NCI-H128 (cell line): ENCODE data around the gene GALK1.

ENCODE experiments used
- DNase-seq: peaks from one replicate; lab custom pipeline; 2025; ENCODE audit not compliant: unreplicated experiment; lab: John Stamatoyannopoulos, UW

GALK1 gene

DNA sequence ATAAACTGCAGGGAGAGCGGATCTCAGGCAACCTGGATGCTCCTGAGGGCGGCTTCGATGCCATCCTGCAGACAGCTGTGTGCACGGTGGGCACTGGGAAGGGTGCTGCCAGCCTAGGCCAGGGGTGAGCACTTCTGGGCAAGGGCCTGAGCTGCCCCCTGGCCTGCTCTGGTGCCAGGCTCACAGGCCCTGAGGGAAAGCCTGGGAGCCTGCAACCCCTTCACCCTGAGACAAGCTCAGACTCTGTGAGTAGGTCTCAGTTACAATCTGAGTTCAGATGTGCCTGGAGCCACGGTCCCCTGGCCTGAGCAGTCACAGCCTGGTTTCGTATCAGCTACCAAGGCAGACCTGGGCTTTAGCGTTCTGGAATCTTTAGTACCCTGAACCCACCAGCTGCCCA lies 35.6 kb downstream of the GALK1 start:
- DNase-seq = no peak

DNA sequence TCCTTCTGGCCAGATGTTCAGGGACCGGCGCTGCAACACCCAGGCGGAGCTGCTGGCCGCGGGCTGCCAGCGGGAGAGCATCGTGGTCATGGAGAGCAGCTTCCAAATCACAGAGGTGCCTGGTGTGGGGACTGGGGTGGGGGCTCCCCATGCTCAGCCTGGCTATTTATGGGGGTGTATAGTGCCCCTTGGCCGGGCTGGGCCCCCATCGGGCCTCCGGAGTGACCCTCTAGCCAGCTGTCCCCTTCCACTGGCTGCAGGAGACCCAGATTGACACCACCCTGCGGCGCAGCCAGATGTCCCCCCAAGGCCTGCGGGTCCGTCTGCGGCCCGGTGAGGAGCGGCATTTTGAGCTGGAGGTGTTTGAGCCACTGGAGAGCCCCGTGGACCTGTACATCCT lies 37.6 kb downstream of the GALK1 start:
- DNase-seq = no peak

DNA sequence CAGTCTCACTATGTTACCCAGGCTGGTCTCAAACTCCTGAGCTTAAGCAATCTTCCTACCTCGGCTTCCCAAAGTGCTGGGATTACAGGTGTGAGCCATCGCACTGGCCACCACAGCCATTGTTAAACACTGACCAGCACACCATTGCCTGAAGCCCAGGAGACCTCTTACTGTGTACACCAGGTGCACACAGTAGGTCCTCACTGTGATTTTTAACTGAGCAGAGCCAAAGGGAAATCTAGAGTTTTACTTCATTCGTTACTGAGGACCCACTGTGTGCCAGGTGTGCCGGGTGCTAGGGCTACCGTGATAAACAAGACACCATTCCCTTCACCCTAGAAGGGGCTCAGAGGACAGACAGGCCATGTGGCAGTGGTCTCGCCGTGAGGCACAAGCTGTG lies 39.5 kb downstream of the GALK1 start:
- DNase-seq = no peak

DNA sequence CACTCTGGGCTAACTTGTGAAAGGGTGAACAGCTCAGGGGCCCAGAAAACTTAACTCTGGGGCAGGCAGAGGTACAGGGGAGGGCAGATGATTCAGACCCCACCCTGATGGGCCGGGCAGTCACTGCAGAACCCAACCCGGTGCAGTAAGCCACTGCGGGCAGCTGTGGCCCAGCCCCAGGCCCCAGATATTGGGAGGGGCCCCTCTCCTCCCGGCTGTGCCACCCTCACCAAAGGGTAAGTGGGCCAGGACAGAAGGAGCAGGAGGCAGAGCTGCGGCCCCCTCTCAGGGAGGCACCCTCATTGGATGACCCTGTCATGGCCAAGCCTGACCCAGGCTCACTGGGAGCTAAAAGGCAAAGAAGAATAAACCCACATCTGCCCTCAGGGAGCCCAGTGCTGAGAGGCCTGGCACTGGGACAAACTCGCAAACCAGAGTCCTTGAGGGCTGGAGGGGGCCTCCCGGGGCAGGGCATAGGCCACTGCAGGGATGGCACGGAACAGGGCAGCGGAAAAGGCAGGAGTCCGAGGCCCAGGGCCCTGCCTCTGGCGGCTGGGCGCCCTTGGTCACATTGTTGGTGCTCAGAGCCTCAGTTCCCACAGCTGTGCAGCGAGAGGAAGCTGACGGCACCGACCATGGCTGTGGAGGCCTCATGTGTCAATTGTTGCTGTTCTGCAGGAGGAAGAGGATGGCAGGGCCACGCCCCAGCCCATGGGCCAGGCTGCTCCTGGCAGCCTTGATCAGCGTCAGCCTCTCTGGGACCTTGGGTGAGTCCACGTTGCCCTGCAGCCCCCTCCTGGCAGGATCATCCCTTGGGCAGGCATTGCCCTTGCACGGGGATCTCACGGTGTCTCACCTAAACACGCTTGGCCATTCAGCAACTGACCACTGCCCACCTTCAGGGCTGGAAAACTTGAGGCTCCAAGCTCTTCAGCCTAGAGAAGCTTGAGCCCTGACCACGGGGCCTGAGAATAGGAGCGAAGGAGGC lies 40.7 kb downstream of the GALK1 start:
- DNase-seq = no peak

DNA sequence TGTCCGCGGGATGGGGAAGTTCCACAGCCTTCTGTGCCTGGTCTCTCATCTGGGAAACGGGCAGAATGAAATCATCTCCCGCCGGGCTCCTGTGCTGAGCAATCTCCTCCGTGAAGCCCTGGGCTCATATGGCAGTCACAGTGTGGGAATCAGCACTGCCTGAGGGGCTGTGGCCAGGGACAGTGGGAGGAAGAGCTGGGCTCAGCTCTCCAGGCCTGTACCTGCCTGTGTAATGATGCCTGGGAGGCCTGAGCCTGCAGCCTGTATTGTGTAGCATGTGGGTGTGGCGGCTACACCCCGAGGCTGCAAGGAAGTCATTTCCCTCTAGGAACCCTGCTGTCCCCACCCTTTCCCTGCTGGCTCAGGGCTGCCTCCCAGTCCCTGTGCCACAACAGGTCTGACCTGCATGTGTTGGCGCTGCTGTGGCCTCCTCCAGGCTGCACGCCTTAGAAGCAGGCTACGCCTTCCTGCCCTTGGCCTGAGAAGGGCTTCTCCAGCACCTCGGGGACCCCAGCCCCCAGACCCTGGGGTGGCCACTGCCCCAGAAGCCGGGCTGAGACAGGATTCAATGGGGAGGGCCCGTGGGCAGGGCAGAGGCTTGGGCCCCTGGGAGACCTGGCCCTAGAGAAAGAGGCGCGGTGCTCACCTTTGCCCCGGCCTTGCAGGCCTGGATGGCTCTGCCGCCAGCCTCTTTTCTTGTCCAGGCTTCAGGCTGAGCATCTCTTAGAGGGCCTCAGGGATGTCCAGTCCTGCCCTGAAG lies 41.6 kb downstream of the GALK1 start:
- DNase-seq = no peak

DNA sequence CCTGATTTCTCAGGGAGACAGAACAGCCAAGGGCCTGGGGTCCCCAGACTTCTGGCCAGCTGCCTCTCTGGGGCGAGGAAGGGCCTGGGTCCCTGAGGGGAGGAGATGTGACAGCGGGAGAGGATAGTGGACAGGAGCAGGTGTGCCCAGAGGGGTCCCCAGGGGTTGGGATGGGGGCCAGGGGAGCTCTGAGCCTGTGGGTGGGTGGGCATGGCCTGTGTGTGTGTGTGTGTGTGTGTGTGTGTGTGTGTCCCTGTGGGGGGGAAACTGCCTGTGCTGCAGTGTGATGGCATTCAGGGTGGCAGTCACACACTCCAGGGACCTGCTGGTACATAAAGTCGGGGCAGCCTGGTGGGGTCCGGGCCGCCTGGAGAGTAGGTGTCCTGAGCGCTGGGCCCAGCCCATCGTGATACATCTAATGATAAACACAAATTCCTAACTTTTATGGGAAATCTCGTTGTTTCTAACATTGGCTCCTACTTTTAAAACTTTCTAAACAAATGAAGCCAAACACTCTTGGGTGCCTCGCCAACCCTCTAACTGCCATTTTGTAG lies 42.4 kb downstream of the GALK1 start:
- no peak for DNase-seq

DNA sequence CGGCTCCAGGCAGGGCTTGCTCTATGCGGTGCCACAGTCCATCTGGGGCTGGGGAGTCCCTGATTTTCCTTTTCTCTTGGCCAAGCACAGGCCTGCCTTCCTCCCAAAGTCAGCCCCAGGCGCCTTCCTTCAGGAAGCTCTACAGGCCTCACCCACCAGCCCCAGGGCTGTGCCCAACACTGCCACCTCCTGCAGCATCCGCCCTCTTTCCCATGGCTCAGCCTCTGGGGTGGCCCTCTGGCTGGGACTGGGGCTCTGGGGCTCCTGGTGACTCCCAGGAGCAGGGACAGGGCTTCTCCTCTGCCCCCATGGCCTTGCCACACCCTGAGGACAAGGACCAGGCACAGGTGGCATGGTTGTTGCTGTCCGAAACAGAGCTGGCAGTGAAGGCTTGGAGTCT lies 42.9 kb downstream of the GALK1 start:
- DNase-seq = no peak

DNA sequence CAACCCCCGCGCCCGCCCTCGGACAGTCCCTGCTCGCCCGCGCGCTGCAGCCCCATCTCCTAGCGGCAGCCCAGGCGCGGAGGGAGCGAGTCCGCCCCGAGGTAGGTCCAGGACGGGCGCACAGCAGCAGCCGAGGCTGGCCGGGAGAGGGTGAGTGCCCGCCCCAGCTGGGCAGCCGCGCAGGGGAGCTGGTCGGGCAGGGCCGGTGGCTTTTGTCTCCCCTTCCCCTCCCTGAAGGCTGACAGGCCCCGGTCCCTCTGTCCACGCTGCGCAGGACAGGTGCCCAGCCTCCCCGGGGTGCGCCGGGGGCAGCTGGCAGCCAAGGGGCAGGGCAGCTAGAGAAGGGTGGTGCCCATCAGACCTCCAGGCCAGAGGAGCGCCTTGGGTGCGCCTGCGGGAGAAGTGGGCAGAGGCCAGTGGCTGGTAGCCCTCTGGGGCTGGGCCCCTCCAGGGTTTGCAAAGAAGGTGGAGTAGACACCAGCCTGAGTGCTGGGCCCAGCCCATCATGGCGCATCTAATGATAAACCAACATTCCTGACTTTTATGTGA lies 43.5 kb downstream of the GALK1 start:
- no peak for DNase-seq

DNA sequence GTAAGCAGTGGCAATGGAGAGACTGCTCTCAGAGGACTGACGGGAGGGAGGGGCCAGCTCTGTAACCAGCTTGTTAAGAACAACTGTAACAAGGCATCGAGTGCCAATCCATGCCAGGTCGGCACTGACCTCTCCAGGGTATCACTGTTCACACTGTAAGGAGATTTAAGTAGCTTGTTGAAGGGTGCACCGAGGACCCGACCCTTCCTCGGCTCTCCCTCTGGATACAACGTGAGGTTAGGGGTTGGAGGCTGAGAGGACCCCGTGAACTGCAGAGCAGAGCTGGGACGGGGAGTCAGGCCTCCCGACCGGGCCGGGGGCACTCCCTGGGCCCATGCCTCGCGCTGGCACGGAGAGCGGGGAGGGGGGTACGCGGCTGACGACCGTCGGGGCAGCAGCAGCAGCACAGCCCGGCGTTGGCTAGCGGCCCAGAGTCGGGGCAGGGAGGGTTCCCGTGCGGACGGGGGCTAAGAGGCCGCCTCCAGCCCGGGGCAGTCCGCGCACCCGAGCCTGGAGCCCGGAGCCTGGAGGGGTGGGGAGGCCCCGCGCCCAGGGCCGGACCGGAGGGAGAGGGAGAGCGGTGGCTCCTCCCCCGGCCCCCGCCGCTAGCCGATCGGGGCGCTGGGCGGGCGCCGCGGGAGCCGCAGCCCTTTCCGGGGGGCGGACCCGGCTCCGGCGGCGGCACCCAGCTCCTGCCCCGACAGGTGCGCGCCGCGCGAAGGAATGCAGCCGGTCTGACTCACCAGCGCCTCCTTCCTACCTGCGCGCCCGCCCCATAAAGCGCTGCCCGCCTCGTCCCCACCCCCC lies 44.1 kb downstream of the GALK1 start, which contains the start of gene ITGB4:
ITGB4 (plus strand) TSS at position 804 of the 807 bp plus-strand sequence. CDS start 3,245 bp downstream, outside the sequence.
- no peak for DNase-seq

DNA sequence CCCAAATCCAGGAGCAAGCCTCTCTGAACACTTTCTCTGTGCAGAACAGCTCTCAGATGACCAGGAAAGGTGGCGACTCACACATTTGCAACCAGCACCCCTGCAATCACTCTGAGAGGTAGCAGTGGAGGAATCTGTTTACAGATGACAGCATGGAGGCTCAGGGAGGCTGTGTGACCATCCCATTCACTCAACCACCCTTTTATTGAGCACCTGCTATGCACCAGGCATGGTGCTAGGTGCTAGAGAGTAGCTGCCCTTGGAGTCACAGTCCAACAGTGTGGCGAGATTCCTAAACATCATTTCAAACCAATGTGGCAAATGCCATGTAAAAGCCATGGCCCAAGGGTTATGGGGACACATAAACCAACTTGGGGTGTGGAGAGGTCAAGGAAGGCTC lies 45.3 kb downstream of the GALK1 start:
- DNase-seq = no peak

DNA sequence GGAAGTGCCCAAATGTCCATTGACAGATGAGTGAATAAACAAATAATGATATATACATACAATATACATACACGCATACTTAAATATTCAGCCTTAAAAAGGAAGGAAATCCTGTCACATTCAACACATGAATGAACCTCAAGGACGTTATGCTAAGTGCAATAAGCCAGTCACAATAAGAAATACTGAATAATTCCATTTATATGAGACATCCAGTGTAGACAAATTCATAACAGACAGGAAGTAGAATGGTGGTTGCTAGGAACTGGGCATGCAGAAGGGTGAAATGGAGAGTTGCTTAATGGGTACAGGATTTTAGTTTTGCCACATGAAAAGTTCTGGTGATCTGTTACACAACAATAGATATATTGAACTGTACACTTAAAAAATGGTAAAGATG lies 52.5 kb downstream of the GALK1 start:
- no peak for DNase-seq
